Panc1 (cell line): ENCODE results near the gene INPP4B. TPM values are rescaled to one million over a fixed set of nuclear protein-coding genes. Genes with fewer than 3 reads are reported as not detected.

ENCODE experiments used
- ATAC-seq: fragments of 200-7000 bp; cut with Tn5 transposase; 2 replicates; pipeline ENCODE4 v1.9.1; 2020; ENCODE audit warnings: mild to moderate bottlenecking, moderate library complexity
- BruUV-seq: library from RNA; stranded (reverse); fragments of 400-500 nt; replicated peaks from 2 replicates; lab custom pipeline; 2021; lab: Mats Ljungman, UMichigan
- CTCF ChIA-PET: fragments of 300-600 bp; sonication (Branson Sonifier 250); formaldehyde crosslinking; loops from one replicate; lab custom pipeline; 2022; ENCODE audit warnings: antibody characterized with exemption; lab: Charles Lee
- POLR2A ChIA-PET: fragments of 300-600 bp; sonication (Branson Sonifier 250); formaldehyde crosslinking; loops from one replicate; lab custom pipeline; 2022; ENCODE audit warnings: antibody characterized with exemption; lab: Charles Lee
- DNase-seq: peaks from one replicate; pipeline ENCODE4 v3.0.0-alpha.2; 2010; ENCODE audit warnings: low read depth, low spot score
- H3K27ac ChIP-seq: 2 replicates; pipeline ENCODE4 v1.5.1; 2011; ENCODE audit warnings: mild to moderate bottlenecking, low read length, inconsistent platforms
- H3K27me3 ChIP-seq: fragments of 200-500 bp; sonication (Bioruptor generic); 2 replicates; pipeline ENCODE4 v1.6.0; 2014; ENCODE audit warnings: low read length, inconsistent platforms; ENCODE audit not compliant: control insufficient read depth, insufficient read depth
- H3K36me3 ChIP-seq: fragments of 200-500 bp; sonication (Bioruptor generic); 2 replicates; pipeline ENCODE4 v1.5.1; 2014; ENCODE audit warnings: inconsistent platforms, mild to moderate bottlenecking, low read length, moderate library complexity; ENCODE audit not compliant: control insufficient read depth, insufficient read depth
- H3K4me1 ChIP-seq: 2 replicates; pipeline ENCODE4 v1.5.1; 2011; ENCODE audit warnings: inconsistent platforms, mild to moderate bottlenecking, low read length, moderate library complexity; ENCODE audit not compliant: control insufficient read depth, insufficient read depth
- H3K4me3 ChIP-seq, 2 experiments: 2 replicates each; pipeline ENCODE4 v1.5.1; 2011 to 2012; ENCODE audit warnings: low read depth in 2 of 2, low read length in 2 of 2, mild to moderate bottlenecking in 2 of 2, inconsistent platforms in 1 of 2, moderate library complexity in 1 of 2
- H3K9me3 ChIP-seq: fragments of 200-500 bp; sonication (Bioruptor generic); 2 replicates; pipeline ENCODE4 v1.5.1; 2014; ENCODE audit warnings: low read depth, mild to moderate bottlenecking, inconsistent platforms, low read length, moderate library complexity; ENCODE audit not compliant: control insufficient read depth, insufficient read depth
- POLR2AphosphoS5 ChIP-seq: IDR thresholded peaks from 2 replicates; pipeline ENCODE4 v1.6.1; 2012; ENCODE audit warnings: mild to moderate bottlenecking, low read depth, low read length, moderate library complexity
- SIN3A ChIP-seq: IDR thresholded peaks from 2 replicates; pipeline ENCODE4 v1.6.1; 2012; ENCODE audit warnings: low read depth, mild to moderate bottlenecking, low read length, moderate library complexity, borderline replicate concordance; ENCODE audit not compliant: insufficient read depth
- TCF7L2 ChIP-seq: IDR thresholded peaks from 2 replicates; pipeline ENCODE4 v1.6.1; 2011; ENCODE audit warnings: mild to moderate bottlenecking, low read depth, low read length, inconsistent platforms
- in situ Hi-C: cut with HindIII; loops from 2 replicates; pipeline ENCODE4 v1.10.0; 2016; ENCODE audit warnings: low sequenced_read_pairs, low pct_unique_long_range_greater_than_20kb
- intact Hi-C: fragments of 100-400 bp; cut with micrococcal nuclease; formaldehyde crosslinking; loops from one replicate; pipeline ENCODE4 v1.10.0; 2022; ENCODE audit not compliant: unreplicated experiment
- total RNA-seq: library from RNA; stranded (reverse); gene quantifications from one replicate; pipeline ENCODE4 v1.2.1, GENCODE V29; 2021; ENCODE audit not compliant: unreplicated experiment
- TF ChIP-seq, protein P1 (sequence below): fragments of 450-650 bp; IDR thresholded peaks from 2 replicates; pipeline ENCODE4 v1.5.1; 2017; ENCODE audit warnings: mild to moderate bottlenecking
- TF ChIP-seq, protein P2 (sequence below), 2 experiments: IDR thresholded peaks; 2 replicates each; pipeline ENCODE4 v1.6.1; 2011 to 2012; ENCODE audit warnings: low read depth in 2 of 2, control low read depth in 1 of 2, low read length in 1 of 2, mild to moderate bottlenecking in 1 of 2, moderate library complexity in 1 of 2; ENCODE audit not compliant: insufficient read depth in 1 of 2

INPP4B gene
- total RNA-seq, 1 experiment from 2014 or later: 4.5 TPM

DNA sequence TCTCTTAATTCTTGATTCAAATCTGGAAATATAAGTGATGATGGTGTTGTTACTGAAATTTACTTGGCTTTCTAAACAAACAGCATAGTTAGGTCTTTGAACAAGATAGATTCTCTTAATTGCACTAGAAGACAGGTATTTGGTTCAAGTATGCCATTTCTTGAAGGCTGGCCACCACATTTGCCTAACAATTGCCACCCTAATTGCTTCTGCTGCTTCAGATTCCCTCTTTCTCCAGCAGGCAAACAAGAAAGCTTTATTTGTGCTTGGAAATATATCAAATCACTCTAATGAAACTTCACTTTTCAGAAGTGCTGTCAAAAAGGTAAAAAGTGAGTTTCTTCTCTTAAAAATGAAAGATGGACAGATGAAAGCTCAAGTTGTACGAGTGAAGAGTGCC, 418.6 kb downstream of the INPP4B start:
- in situ Hi-C loops: no loop called here
- Histone ChIP-seq H3K27ac (no peak overlapping the region), H3K4me3 (no peak overlapping the region), H3K27me3 (no peaks in the 10 kb centered on the region), H3K9me3 (no peaks in the 10 kb centered on the region), H3K36me3 (no peaks in the 10 kb centered on the region), H3K4me1 (no peaks in the 10 kb centered on the region)
- intact Hi-C loops: no loop called here
- no TSS peak for BruUV-seq
- TF ChIP-seq, protein P1, sequence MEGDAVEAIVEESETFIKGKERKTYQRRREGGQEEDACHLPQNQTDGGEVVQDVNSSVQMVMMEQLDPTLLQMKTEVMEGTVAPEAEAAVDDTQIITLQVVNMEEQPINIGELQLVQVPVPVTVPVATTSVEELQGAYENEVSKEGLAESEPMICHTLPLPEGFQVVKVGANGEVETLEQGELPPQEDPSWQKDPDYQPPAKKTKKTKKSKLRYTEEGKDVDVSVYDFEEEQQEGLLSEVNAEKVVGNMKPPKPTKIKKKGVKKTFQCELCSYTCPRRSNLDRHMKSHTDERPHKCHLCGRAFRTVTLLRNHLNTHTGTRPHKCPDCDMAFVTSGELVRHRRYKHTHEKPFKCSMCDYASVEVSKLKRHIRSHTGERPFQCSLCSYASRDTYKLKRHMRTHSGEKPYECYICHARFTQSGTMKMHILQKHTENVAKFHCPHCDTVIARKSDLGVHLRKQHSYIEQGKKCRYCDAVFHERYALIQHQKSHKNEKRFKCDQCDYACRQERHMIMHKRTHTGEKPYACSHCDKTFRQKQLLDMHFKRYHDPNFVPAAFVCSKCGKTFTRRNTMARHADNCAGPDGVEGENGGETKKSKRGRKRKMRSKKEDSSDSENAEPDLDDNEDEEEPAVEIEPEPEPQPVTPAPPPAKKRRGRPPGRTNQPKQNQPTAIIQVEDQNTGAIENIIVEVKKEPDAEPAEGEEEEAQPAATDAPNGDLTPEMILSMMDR: no peak
- TF ChIP-seq SIN3A (no peak), TCF7L2 (no peak), POLR2AphosphoS5 (no peak)
- TF ChIP-seq, protein P2, sequence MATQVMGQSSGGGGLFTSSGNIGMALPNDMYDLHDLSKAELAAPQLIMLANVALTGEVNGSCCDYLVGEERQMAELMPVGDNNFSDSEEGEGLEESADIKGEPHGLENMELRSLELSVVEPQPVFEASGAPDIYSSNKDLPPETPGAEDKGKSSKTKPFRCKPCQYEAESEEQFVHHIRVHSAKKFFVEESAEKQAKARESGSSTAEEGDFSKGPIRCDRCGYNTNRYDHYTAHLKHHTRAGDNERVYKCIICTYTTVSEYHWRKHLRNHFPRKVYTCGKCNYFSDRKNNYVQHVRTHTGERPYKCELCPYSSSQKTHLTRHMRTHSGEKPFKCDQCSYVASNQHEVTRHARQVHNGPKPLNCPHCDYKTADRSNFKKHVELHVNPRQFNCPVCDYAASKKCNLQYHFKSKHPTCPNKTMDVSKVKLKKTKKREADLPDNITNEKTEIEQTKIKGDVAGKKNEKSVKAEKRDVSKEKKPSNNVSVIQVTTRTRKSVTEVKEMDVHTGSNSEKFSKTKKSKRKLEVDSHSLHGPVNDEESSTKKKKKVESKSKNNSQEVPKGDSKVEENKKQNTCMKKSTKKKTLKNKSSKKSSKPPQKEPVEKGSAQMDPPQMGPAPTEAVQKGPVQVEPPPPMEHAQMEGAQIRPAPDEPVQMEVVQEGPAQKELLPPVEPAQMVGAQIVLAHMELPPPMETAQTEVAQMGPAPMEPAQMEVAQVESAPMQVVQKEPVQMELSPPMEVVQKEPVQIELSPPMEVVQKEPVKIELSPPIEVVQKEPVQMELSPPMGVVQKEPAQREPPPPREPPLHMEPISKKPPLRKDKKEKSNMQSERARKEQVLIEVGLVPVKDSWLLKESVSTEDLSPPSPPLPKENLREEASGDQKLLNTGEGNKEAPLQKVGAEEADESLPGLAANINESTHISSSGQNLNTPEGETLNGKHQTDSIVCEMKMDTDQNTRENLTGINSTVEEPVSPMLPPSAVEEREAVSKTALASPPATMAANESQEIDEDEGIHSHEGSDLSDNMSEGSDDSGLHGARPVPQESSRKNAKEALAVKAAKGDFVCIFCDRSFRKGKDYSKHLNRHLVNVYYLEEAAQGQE (IDR thresholded peaks at IDR 0.05; ENCODE audit: insufficient read depth in 1 of 2, low read depth in 2 of 2, low read length in 1 of 2): no peak
- CTCF ChIA-PET: no interaction called here
- DNase-seq (no peak), ATAC-seq (no peak)
- POLR2A ChIA-PET: no interaction called here

DNA sequence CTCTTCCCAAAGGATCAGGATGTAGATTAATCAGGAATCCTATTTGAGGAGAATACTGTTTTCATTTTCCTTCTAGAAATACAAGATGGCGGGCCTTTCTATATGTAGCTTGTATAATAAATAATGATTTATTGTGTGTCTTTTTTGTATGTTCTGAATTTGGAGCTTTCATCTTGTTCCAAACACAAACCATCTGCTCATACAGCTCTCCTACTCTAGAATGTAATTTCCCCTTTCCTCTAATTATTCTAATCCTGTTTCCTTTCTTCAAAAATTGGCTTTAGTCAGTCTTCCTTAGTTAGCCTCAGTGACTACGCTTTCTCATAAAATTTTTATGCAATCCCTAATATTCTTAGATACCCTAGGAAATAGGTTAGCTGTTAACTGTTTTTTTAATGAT, 422.2 kb downstream of the INPP4B start:
- Histone ChIP-seq H3K36me3 (no peaks in the 10 kb centered on the region), H3K4me3 (no peak overlapping the region), H3K9me3 (no peaks in the 10 kb centered on the region), H3K27ac (no peak overlapping the region), H3K27me3 (no peaks in the 10 kb centered on the region), H3K4me1 (no peaks in the 10 kb centered on the region)
- ATAC-seq: no peak
- TF ChIP-seq TCF7L2: no peak
- TF ChIP-seq POLR2AphosphoS5: no peak
- TF ChIP-seq, protein P1: no peak
- TF ChIP-seq, protein P2 (IDR thresholded peaks at IDR 0.05; ENCODE audit: insufficient read depth in 1 of 2, low read depth in 2 of 2, low read length in 1 of 2): no peak
- TF ChIP-seq SIN3A: no peak
- BruUV-seq: no TSS peak
- CTCF ChIA-PET: interaction anchor here (0.7 kb wide), 1 partner anchor 16 kb away, joined by 10 read pairs; no protein-coding TSS in a partner anchor
- intact Hi-C loops: no loop called here
- POLR2A ChIA-PET: no interaction called here
- in situ Hi-C loops: no loop called here
- no peak for DNase-seq
